Upper lobe of left lung (tissue), 4 donors: ENCODE results near the gene TC2N.

Experiments used
- CTCF ChIP-seq, 6 experiments: fragments of 450-650 bp in 4 of 6; fragments of 200-600 bp in 2 of 6; sonication (generic) in 2 of 6; IDR thresholded peaks; one replicate each; pipeline ENCODE4 v1.5.1; 2016 to 2019; ENCODE audit warnings: antibody characterized with exemption in 6 of 6
- EP300 ChIP-seq, 4 donors: sonication (generic); formaldehyde crosslinking; IDR thresholded peaks; one replicate each; pipeline ENCODE4 v1.5.1; 2017; ENCODE audit warnings: antibody characterized with exemption in 4 of 4, control low read depth in 2 of 4
- POLR2A ChIP-seq, 4 donors: fragments of 450-650 bp; IDR thresholded peaks; one replicate each; pipeline ENCODE4 v1.5.1; 2016 to 2017; ENCODE audit warnings: antibody characterized with exemption in 4 of 4, mild to moderate bottlenecking in 2 of 4

DNA sequence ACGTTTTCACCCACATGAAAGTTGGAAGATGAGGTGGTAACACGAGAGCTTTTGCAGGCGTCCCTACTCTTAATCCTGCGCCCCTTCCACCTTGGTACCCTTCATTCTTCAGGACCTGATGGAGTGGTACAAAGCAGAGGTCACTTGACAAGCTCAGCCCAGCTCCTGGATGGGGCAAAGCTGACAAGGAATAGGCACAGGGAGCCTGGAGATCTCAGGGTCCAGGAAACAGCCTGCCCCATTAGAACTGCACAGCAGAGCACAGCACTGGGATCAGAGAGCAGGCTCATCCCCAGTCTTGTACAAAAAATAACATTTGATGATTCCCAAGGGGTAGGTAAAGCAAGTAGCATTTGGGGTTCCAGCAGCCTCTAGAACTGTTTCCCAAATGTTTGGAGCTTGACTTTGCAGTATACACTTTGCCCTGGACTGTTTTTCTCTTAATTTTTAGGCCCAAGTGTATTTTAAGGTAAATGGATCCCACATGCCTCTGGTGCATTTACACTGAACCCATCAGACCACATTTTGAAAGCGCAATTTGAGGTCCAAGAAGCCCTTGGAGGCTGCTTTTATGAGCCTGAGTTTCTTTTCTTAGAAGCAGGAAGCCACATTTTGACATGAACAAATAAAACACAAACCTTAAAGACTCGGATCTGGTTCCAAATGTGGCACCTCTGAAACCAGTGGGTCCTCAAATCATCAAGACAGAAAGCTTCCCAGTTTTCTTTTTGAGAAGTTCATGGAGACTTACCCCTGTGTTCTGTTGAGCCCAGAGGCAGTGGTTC, 633 bp downstream of the TC2N start:
- TF ChIP-seq CTCF (IDR thresholded peaks at IDR 0.05): no peak
- no peak for TF ChIP-seq POLR2A (IDR thresholded peaks at IDR 0.05)
- no peak for TF ChIP-seq EP300 (IDR thresholded peaks at IDR 0.05)
